ENCODE measurements around the gene RPL32. TPM values are rescaled to one million over a fixed set of nuclear protein-coding genes. Genes with fewer than 3 reads are reported as not detected.

Gene RPL32
- total and polyA plus RNA-seq, 9 of the 15 experiments (the other 6 are each of a cell fraction or from before 2014, with no cell fraction given), result 2,738 to 6,200 (median 4,286) TPM

GRCh38 chr3:12831301-12831866 is 10.0 kb downstream of the RPL32 start (continued):
- TF ChIP-seq, protein P1, sequence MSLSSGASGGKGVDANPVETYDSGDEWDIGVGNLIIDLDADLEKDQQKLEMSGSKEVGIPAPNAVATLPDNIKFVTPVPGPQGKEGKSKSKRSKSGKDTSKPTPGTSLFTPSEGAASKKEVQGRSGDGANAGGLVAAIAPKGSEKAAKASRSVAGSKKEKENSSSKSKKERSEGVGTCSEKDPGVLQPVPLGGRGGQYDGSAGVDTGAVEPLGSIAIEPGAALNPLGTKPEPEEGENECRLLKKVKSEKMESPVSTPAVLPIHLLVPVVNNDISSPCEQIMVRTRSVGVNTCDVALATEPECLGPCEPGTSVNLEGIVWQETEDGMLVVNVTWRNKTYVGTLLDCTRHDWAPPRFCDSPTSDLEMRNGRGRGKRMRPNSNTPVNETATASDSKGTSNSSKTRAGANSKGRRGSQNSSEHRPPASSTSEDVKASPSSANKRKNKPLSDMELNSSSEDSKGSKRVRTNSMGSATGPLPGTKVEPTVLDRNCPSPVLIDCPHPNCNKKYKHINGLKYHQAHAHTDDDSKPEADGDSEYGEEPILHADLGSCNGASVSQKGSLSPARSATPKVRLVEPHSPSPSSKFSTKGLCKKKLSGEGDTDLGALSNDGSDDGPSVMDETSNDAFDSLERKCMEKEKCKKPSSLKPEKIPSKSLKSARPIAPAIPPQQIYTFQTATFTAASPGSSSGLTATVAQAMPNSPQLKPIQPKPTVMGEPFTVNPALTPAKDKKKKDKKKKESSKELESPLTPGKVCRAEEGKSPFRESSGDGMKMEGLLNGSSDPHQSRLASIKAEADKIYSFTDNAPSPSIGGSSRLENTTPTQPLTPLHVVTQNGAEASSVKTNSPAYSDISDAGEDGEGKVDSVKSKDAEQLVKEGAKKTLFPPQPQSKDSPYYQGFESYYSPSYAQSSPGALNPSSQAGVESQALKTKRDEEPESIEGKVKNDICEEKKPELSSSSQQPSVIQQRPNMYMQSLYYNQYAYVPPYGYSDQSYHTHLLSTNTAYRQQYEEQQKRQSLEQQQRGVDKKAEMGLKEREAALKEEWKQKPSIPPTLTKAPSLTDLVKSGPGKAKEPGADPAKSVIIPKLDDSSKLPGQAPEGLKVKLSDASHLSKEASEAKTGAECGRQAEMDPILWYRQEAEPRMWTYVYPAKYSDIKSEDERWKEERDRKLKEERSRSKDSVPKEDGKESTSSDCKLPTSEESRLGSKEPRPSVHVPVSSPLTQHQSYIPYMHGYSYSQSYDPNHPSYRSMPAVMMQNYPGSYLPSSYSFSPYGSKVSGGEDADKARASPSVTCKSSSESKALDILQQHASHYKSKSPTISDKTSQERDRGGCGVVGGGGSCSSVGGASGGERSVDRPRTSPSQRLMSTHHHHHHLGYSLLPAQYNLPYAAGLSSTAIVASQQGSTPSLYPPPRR (CRISPR knock-in tag; IDR thresholded peaks at IDR 0.05; ENCODE audit: borderline replicate concordance), result 0 out of 2 replicates have a peak, but pooled peaks have one; percentile 27
- TF ChIP-seq PREB (CRISPR knock-in tag; IDR thresholded peaks at IDR 0.05), result 0 out of 2 replicates have a peak, but pooled peaks have one; percentile 76
- no peak for TF ChIP-seq ZNF444 (CRISPR knock-in tag; IDR thresholded peaks at IDR 0.05)
- TF ChIP-seq ZNF318 (IDR thresholded peaks at IDR 0.05; ENCODE audit: borderline replicate concordance in 1 of 2, low read depth in 1 of 2), result no peak
- peak; percentile 3 for TF ChIP-seq KDM5B (IDR thresholded peaks at IDR 0.05; ENCODE audit: insufficient replicate concordance, low read depth, low read length)
- TF ChIP-seq PHF8 (IDR thresholded peaks at IDR 0.05; ENCODE audit: borderline replicate concordance, low read length), result no peak
